GM23248 (cell line): Measurements from ENCODE around the gene RAC2. TPM values are rescaled to one million over a fixed set of nuclear protein-coding genes. Genes with fewer than 3 reads are reported as not detected.

ENCODE experiments used
- DNase-seq: peaks from one replicate; pipeline ENCODE4 v3.0.0-alpha.2; 2015
- H2AFZ ChIP-seq: fragments of 200-600 bp; sonication (generic); 2 replicates; pipeline ENCODE4 v1.6.1; 2016; ENCODE audit warnings: antibody characterized with exemption
- H3F3A ChIP-seq: fragments of 200-600 bp; sonication (generic); 2 replicates; pipeline ENCODE4 v1.6.1; 2016; ENCODE audit warnings: mild to moderate bottlenecking, antibody characterized with exemption, mixed run types; ENCODE audit not compliant: insufficient read depth
- H3K27ac ChIP-seq: fragments of 200-600 bp; sonication (generic); 2 replicates; pipeline ENCODE4 v1.5.1; 2016; ENCODE audit warnings: mild to moderate bottlenecking
- H3K27me3 ChIP-seq: fragments of 200-600 bp; sonication (generic); replicated peaks from 2 replicates; pipeline ENCODE4 v1.6.1; 2016; ENCODE audit warnings: mild to moderate bottlenecking; ENCODE audit not compliant: insufficient read depth
- H3K36me3 ChIP-seq: fragments of 200-600 bp; sonication (generic); 2 replicates; pipeline ENCODE4 v1.6.1; 2016; ENCODE audit warnings: low read depth, mild to moderate bottlenecking
- H3K4me1 ChIP-seq: fragments of 200-600 bp; sonication (generic); 2 replicates; pipeline ENCODE4 v1.6.1; 2016; ENCODE audit warnings: mild to moderate bottlenecking; ENCODE audit not compliant: insufficient read depth
- H3K4me2 ChIP-seq: fragments of 200-600 bp; sonication (generic); one replicate; pipeline ENCODE4 v1.6.1; 2016; ENCODE audit warnings: mild to moderate bottlenecking; ENCODE audit not compliant: unreplicated experiment
- H3K4me3 ChIP-seq: fragments of 200-600 bp; sonication (generic); 2 replicates; pipeline ENCODE4 v1.5.1; 2016; ENCODE audit warnings: mild to moderate bottlenecking
- H3K79me2 ChIP-seq: fragments of 200-600 bp; sonication (generic); 2 replicates; pipeline ENCODE4 v1.6.1; 2016; ENCODE audit warnings: mild to moderate bottlenecking; ENCODE audit not compliant: insufficient read depth
- H3K9ac ChIP-seq: fragments of 200-600 bp; sonication (generic); 2 replicates; pipeline ENCODE4 v1.6.1; 2016; ENCODE audit warnings: mild to moderate bottlenecking
- H3K9me2 ChIP-seq: fragments of 200-600 bp; sonication (generic); 2 replicates; pipeline ENCODE4 v1.6.1; 2016; ENCODE audit warnings: mixed run types, mild to moderate bottlenecking, moderate library complexity; ENCODE audit not compliant: insufficient read depth
- H3K9me3 ChIP-seq: fragments of 200-600 bp; sonication (generic); one replicate; pipeline ENCODE4 v1.6.1; 2017; ENCODE audit warnings: low read depth
- H4K20me1 ChIP-seq: fragments of 200-600 bp; sonication (generic); 2 replicates; pipeline ENCODE4 v1.6.0; 2016; ENCODE audit not compliant: insufficient read depth
- EZH2 ChIP-seq: fragments of 200-600 bp; sonication (generic); IDR thresholded peaks from 2 replicates; pipeline ENCODE4 v1.6.1; 2018; ENCODE audit warnings: antibody characterized with exemption, mild to moderate bottlenecking; ENCODE audit not compliant: insufficient read depth, poor library complexity, severe bottlenecking
- EZH2phosphoT487 ChIP-seq: fragments of 200-600 bp; sonication (generic); IDR thresholded peaks from 2 replicates; pipeline ENCODE4 v1.6.1; 2018; ENCODE audit warnings: antibody characterized with exemption, moderate library complexity, mild to moderate bottlenecking, low read depth; ENCODE audit not compliant: insufficient read depth
- WGBS, 2 experiments: methylation state at CpG; one replicate each; pipeline ENCODE4 v1.1.6; 2015 to 2017; ENCODE audit warnings: low lambda C conversion rate in 2 of 2, low coverage in 1 of 2; ENCODE audit errors: missing lambda C conversion rate in 2 of 2; 5-methylcytosine and 5-hydroxymethylcytosine counted together
- in situ Hi-C: fragments of 300-500 bp; cut with MboI; formaldehyde crosslinking; loops from 2 replicates; pipeline ENCODE4 v1.15.0; 2020
- polyA plus RNA-seq: library from polyadenylated mRNA; unstranded; fragments of >200 nt; fragmentation: Nextera tagmentation; extraction: Ambion mirVana; gene quantifications from 2 replicates; pipeline ENCODE4 v1.2.1, GENCODE V29; 2016
- total RNA-seq: library from RNA; depleted of rRNA; stranded (reverse); fragments of >200 nt; shearing (Covaris generic); gene quantifications from 2 replicates; pipeline ENCODE4 v1.2.3, GENCODE V29; 2014

Gene RAC2
- total and polyA plus RNA-seq, 2 experiments from 2014 or later, result 34.9 to 35.1 TPM

GRCh38 chr22:37214731-37215030 lies 29.4 kb downstream of the RAC2 start:
- Histone ChIP-seq H4K20me1 (no peaks in the 10 kb centered on the region), H3K9ac (no peak overlapping the region), H2AFZ (no peak overlapping the region), H3K4me1 (0 out of 2 replicates have a peak, but pooled peaks cover 4% of the 10 kb centered on the region), H3K4me3 (no peak overlapping the region), H3K9me2 (no peaks in the 10 kb centered on the region), H3K36me3 (no peaks in the 10 kb centered on the region), H3F3A (no peaks in the 10 kb centered on the region), H3K79me2 (no peaks in the 10 kb centered on the region), H3K27ac (no peak overlapping the region), H3K27me3 (peaks cover 13% of the 10 kb centered on the region; the same call in 1 of the 2 replicates), H3K4me2 (no peak overlapping the region), H3K9me3 (no peaks in the 10 kb centered on the region)
- WGBS, 2 experiments, result 66 to 71% methylated on average over 13 of the region's 13 CpGs
- in situ Hi-C loops, result no loop called here
- no peak for TF ChIP-seq EZH2phosphoT487
- no peak for TF ChIP-seq EZH2
- DNase-seq, result no peak

GRCh38 chr22:37213941-37214730 lies 29.9 kb downstream of the RAC2 start:
- WGBS, 2 experiments, result 72% methylated on average over 13 of the region's 13 CpGs
- Histone ChIP-seq H3K9ac (no peak overlapping the region), H4K20me1 (no peaks in the 10 kb centered on the region), H3K36me3 (no peaks in the 10 kb centered on the region), H3K27me3 (peaks cover 7% of the 10 kb centered on the region; the same call in 1 of the 2 replicates), H3K27ac (no peak overlapping the region), H3K9me2 (no peaks in the 10 kb centered on the region), H3K4me2 (no peak overlapping the region), H3K9me3 (no peaks in the 10 kb centered on the region), H3K4me1 (0 out of 2 replicates have a peak, but pooled peaks cover 4% of the 10 kb centered on the region), H3F3A (no peaks in the 10 kb centered on the region), H2AFZ (no peak overlapping the region), H3K4me3 (no peak overlapping the region), H3K79me2 (no peaks in the 10 kb centered on the region)
- DNase-seq, result no peak
- in situ Hi-C loops, result no loop called here
- TF ChIP-seq EZH2 (no peak), EZH2phosphoT487 (no peak)

GRCh38 chr22:37213218-37213855 lies 30.7 kb downstream of the RAC2 start:
- Histone ChIP-seq H3K36me3 (no peaks in the 10 kb centered on the region), H3F3A (no peaks in the 10 kb centered on the region), H2AFZ (no peak overlapping the region), H3K27me3 (peaks cover 3% of the 10 kb centered on the region; the same call in 1 of the 2 replicates), H3K9me3 (no peaks in the 10 kb centered on the region), H3K9ac (no peak overlapping the region), H3K79me2 (no peaks in the 10 kb centered on the region), H3K9me2 (no peaks in the 10 kb centered on the region), H3K4me1 (0 out of 2 replicates have a peak, but pooled peaks cover 4% of the 10 kb centered on the region), H3K4me2 (no peak overlapping the region), H3K27ac (no peak overlapping the region), H3K4me3 (no peak overlapping the region), H4K20me1 (no peaks in the 10 kb centered on the region)
- in situ Hi-C loops, result no loop called here
- DNase-seq, result no peak
- WGBS, 2 experiments, result 83 to 84% methylated on average over 17 to 18 of the region's 18 CpGs
- TF ChIP-seq EZH2phosphoT487 (no peak), EZH2 (no peak)

- no peak within 1 kb of the TSS for H3K27ac ChIP-seq
- in situ Hi-C loops, result no loop called here
- no peak within 1 kb of the TSS for H2AFZ ChIP-seq
- H3K9ac ChIP-seq, result no peak within 1 kb of the TSS
- peaks cover 3% of the 10 kb centered on the region; the same call in 1 of the 2 replicates for H3K27me3 ChIP-seq
- no peaks in the 10 kb centered on the region for H3K79me2 ChIP-seq
- no peaks in the 10 kb centered on the region for H3K9me2 ChIP-seq
- 8 to 17% methylated on average over 7 to 21 of the region's 23 CpGs for WGBS, 2 experiments
- DNase-seq, result peak; percentile 52
- 0 out of 2 replicates have a peak, but pooled peaks cover 4% of the 10 kb centered on the region for H3K4me1 ChIP-seq
- H3K36me3 ChIP-seq, result no peaks in the 10 kb centered on the region
- H3K9me3 ChIP-seq, result no peaks in the 10 kb centered on the region
- H4K20me1 ChIP-seq, result no peaks in the 10 kb centered on the region
- H3K4me2 ChIP-seq, result no peak within 1 kb of the TSS
- no peak for TF ChIP-seq EZH2phosphoT487
- no peaks in the 10 kb centered on the region for H3F3A ChIP-seq
- no peak within 1 kb of the TSS for H3K4me3 ChIP-seq
Measured at GRCh38 chr22:37212174-37212906, 31.7 kb downstream of the RAC2 start, which contains the start of gene SSTR3. SSTR3 (minus strand) TSS chr22:37212477; CDS start chr22:37207803, 4,674 bp downstream.
